ENCODE measurements around the gene NUB1.
A peak's percentile ranks its signal among the peaks of the same experiment; 100 is the strongest.

The NUB1 gene

DNA sequence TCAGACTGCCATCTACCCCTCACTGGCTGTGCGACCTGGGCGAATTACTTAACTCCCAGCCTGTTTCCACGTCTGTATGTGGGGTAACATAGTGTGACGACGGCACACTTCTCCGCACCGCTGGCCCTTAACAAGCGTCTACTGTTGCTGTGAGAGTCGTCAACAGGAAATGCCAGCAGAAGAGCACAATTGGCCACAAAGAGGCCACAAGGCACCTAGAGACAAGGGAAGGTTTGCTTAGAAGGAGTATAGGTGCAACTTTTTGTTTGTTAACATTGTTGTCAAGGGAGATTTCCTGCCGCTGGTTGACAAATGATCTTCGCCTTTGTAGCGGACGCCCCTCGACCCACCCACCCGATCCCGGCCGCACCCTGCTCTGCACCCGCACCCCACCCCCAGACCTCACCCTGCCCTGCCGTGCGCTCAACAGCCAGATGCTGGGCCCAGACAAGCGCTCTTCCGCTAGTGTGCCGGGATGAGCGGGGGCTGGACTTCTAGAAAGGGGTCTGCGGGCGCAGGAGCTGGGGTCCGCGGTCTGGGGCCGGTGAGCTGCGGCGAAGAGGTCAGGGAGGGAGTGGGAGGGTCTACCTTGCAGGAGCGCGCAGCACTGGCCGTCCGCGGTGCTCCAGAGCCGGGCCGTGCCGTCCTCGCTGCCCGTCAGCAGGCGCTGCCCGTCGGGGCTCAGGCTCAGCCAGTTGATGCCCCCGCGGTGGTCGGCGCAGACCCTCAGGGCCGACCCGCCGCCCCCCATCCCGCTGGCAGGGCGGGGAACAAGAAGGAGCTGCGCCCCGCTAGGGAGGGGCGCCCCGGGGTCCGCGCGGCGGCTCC lies 67.4 kb downstream of the NUB1 start:
- Mint-ChIP-seq H3K27me3 (ENCODE audit: low read depth) (peaks cover 56% of the 10 kb centered on the region), H3K36me3 (ENCODE audit: low read depth) (no peaks in the 10 kb centered on the region), H3K9me3 (no peaks in the 10 kb centered on the region), H3K27ac (no peak overlapping the region), H3K4me1 (ENCODE audit: low read depth) (peaks cover 7% of the 10 kb centered on the region), H3K4me3 (peak overlapping the region; percentile 48)
- no peak for DNase-seq (ENCODE audit: low spot score)

DNA sequence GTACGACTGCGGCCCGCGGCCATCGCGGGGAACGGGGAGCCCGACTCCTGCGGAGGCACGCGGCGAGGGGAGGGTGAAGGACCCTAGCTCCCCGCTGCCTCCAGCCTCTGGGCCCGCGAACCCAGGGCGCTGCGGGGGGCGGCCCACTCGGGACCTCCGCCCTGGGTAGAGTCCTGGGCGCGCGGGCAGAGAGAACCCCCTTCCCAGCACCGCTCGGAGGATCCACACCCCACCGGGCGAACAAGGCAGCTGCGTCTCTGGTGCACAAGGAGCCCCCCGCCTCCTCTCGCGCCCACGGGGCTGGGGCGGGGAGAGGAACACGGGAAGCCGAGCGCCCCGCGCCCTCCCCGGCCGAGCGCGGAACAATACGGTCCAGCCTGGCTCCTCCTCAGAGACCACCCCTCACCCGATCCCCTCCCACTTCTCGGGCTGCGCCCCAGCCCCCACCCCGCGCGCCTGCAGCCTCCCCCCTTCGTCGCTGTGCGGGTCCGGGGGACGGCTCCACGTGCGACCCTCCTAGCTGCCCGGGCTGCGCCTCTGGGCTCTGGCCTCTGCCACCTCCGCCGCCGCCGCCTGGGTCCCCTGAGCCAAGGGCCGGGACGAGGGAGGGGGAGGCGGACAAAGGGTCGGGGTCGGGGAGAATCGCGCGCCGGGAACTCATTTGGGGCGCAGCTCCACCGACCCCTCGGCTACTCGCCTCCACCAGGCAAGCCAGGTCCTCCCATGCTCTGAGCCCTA lies 68.2 kb downstream of the NUB1 start, which contains the start of gene WDR86:
WDR86 (minus strand) TSS at position 372 of the 738 bp plus-strand sequence. CDS start 449 bp downstream, outside the sequence.
- peak within 1 kb of the TSS; percentile 48 for H3K4me3 Mint-ChIP-seq
- peaks cover 61% of the 10 kb centered on the region for H3K27me3 Mint-ChIP-seq (ENCODE audit: low read depth)

DNA sequence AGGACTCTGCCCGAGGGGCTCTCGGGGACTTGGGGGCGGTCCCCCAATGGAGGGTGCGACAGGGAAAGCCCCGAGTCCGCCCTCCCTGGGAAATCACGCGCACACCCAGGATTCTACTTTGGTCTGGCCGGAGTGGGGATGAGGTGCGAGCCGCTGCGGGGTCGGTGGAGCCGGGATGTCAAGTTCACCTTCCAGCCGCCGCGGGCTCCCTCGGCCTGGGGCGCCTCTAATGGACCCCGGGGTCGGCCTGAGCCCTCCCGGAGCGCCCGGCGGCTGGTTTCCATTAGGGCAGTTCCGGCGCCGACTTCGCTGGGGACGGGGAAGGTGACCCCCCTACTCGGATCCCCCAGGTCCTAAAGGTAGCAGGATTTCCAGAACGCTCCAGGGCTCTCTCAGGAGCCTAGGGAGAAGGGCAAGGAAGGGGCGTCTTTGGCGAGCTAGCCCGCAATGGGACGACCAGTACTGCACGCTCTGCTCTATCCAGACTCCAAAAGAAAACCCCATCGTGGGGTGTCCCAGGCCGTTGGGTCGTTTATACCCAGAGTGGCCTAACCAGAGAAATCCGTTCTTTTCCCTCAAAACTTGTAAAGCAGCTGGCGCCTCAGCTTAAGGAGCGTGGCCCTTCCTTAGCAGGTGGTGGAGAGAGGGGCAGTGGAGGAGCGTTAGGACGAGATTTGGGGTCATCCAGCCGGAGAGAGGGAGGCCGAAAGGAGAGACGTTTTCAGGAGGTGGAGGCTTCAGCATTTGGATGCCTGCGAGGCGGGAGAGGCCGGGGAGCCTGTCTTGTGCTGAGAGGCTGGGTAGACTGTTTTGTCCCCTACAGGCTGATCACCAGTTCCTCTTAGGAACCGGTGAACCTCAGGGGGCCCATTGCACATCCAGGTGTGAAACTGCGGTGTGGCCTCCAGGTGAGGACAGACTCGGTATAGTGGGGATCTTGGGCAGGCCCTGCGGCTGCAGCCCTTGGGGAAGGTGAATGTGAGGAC lies 69.1 kb downstream of the NUB1 start:
- H3K9me3 Mint-ChIP-seq = no peaks in the 10 kb centered on the region
- peaks cover 9% of the 10 kb centered on the region for H3K4me1 Mint-ChIP-seq (ENCODE audit: low read depth)
- no peak overlapping the region for H3K4me3 Mint-ChIP-seq
- peaks cover 61% of the 10 kb centered on the region for H3K27me3 Mint-ChIP-seq (ENCODE audit: low read depth)
- DNase-seq (ENCODE audit: low spot score) = no peak
- no peaks in the 10 kb centered on the region for H3K36me3 Mint-ChIP-seq (ENCODE audit: low read depth)
- H3K27ac Mint-ChIP-seq = no peak overlapping the region

More for the DNA sequence above, 68.2 kb downstream of the NUB1 start, which contains the start of gene WDR86:
- Mint-ChIP-seq H3K36me3 (ENCODE audit: low read depth) (no peaks in the 10 kb centered on the region), H3K4me1 (ENCODE audit: low read depth) (peaks cover 9% of the 10 kb centered on the region), H3K9me3 (no peaks in the 10 kb centered on the region), H3K27ac (no peak within 1 kb of the TSS)
- DNase-seq (ENCODE audit: low spot score) = no peak

DNA sequence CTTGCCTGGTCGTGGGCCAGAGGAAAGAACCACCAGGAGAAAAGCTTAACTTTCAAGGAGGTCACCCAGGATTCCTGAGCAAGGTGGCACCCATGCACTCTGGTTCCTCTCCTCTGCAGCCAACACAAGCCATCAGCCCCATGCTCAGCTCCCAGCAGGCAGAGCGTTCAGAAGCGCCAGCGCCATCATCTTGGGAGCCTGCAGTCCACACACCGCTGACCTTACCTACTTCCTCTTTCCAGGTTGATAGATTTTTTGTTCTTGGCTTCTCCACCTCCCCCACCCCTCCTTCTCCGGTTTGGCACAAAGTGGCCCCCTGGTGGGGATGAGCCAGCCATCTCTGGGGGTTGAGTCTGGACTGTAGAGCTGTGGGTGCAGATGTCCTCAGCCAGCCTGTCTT lies 69.9 kb downstream of the NUB1 start:
- no peaks in the 10 kb centered on the region for H3K36me3 Mint-ChIP-seq (ENCODE audit: low read depth)
- no peak overlapping the region for H3K27ac Mint-ChIP-seq
- peaks cover 9% of the 10 kb centered on the region for H3K4me1 Mint-ChIP-seq (ENCODE audit: low read depth)
- H3K4me3 Mint-ChIP-seq = no peak overlapping the region
- H3K9me3 Mint-ChIP-seq = no peaks in the 10 kb centered on the region
- no peak for DNase-seq (ENCODE audit: low spot score)
- peaks cover 62% of the 10 kb centered on the region for H3K27me3 Mint-ChIP-seq (ENCODE audit: low read depth)

DNA sequence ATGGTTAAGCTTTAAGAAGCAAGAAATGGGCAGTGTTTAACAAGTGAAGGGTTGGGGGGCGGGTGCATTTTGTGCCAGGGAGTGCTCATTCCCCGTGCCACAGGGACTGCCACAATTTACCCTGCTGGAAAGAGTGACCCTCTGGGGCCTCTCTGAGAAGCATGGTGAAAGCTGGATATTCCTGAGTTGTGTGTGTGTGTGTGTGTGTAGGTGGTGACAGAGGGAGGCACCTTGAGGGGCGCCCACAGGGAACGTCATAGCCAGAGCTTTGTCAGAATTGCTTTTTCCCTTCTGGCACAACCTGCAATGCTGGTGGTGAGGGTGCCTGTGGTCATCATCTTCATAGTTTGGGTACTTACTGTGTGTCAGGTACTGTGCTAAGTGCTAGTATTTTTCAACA lies 70.7 kb downstream of the NUB1 start:
- H3K9me3 Mint-ChIP-seq = no peaks in the 10 kb centered on the region
- DNase-seq (ENCODE audit: low spot score) = no peak
- no peak overlapping the region for H3K27ac Mint-ChIP-seq
- no peaks in the 10 kb centered on the region for H3K36me3 Mint-ChIP-seq (ENCODE audit: low read depth)
- H3K4me3 Mint-ChIP-seq = no peak overlapping the region
- peaks cover 63% of the 10 kb centered on the region for H3K27me3 Mint-ChIP-seq (ENCODE audit: low read depth)
- peaks cover 9% of the 10 kb centered on the region for H3K4me1 Mint-ChIP-seq (ENCODE audit: low read depth)

DNA sequence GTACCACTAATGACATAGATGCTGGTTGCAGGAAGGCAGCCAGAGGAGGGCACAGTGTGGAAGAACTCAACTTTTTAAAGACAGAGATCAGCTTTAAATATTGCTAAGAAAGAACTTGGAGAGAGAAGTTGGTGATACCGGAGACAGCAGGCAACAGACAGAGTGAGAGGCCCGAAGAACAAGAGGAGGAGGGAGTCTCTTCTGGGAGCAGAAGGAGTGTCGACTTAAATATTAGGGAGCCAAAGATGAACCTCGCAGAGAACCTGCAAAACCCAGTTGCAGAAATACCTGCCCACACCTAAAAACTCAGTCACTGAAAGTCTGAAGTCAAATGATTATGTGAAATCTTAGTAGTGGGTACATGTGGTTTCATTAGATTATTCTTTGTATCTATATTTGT lies 71.6 kb downstream of the NUB1 start:
- no peak overlapping the region for H3K4me3 Mint-ChIP-seq
- H3K9me3 Mint-ChIP-seq = no peaks in the 10 kb centered on the region
- no peak overlapping the region for H3K27ac Mint-ChIP-seq
- DNase-seq (ENCODE audit: low spot score) = no peak
- no peaks in the 10 kb centered on the region for H3K36me3 Mint-ChIP-seq (ENCODE audit: low read depth)
- peaks cover 65% of the 10 kb centered on the region for H3K27me3 Mint-ChIP-seq (ENCODE audit: low read depth)
- peaks cover 9% of the 10 kb centered on the region for H3K4me1 Mint-ChIP-seq (ENCODE audit: low read depth)

DNA sequence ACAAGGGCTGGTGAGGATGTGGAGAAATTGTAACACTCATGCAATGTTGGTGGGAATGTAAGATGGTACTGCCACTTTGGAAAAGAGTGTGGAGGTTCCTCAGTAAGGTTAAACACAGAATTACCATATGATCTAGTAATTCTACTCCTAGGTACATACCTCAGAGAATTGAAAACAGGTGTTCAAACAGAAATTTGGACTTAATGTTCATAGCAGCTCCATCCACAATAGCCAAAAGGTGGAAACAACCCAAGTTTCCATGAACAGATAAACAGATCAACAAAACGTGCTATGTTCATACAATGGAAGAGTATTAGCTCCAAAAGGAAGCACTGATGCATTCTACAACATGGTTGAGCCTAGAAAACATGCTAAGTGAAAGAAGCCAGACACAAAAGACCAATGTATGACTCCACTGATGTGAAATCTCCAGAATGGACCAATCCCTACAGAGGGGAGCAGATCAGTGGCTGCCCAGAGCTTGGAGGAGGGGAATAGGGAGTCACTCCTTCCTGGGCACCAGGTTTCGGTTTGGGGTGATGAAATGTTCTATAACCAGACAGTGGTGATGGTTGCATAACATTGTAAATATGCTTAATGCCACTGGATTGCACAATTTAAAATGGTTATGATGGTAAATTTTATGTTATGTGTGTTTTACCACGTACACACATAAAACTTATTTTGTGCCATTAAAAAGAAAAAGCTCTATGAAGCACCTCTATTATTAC lies 73.9 kb downstream of the NUB1 start:
- no peak for DNase-seq (ENCODE audit: low spot score)
- H3K27ac Mint-ChIP-seq = no peak overlapping the region

DNA sequence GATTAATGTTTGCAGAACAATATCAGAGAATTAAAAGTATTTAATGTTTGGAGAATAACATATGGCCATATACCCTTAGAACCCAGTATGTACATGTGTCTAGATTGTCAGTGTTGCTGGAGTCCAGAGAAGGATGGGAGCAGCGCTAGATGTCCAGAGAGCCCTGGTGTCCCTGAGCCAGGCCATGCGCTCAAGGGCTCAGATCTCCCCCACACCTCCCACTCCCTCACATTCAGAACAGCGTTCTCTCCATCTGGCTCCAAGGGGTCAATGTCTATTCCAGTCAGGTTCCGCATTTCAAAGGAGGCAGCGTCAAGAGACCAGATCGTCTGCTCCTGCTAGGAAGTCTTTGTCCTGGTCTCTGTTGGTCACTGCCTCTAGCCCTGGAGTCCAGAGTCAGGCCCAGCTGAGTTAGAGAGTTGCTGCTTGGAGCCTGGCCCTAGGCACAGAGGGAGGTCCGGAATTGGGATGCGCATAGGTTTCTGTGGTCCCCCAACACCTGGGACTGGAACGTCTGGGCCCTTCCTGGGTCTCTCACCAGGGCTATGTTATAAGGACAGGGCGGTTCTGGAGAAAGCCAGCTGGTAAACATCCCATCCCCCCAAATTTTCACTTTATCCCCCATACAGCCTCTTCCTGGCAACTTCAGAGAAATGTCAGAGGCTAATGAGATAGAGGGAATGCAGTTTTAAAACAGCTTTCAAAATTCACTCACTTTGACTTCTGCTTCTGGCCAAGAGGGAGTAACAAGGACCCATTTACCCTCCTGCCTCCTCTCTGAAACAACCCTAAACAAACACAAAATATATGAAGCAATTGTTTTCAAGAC lies 74.7 kb downstream of the NUB1 start:
- DNase-seq (ENCODE audit: low spot score) = no peak
- H3K27ac Mint-ChIP-seq = no peak overlapping the region
- peaks cover 4% of the 10 kb centered on the region for H3K4me1 Mint-ChIP-seq (ENCODE audit: low read depth)

More for the DNA sequence above, 73.9 kb downstream of the NUB1 start:
- Mint-ChIP-seq H3K9me3 (peaks cover 3% of the 10 kb centered on the region), H3K4me3 (no peak overlapping the region), H3K4me1 (ENCODE audit: low read depth) (peaks cover 4% of the 10 kb centered on the region), H3K36me3 (ENCODE audit: low read depth) (no peaks in the 10 kb centered on the region), H3K27me3 (ENCODE audit: low read depth) (peaks cover 53% of the 10 kb centered on the region)

DNA sequence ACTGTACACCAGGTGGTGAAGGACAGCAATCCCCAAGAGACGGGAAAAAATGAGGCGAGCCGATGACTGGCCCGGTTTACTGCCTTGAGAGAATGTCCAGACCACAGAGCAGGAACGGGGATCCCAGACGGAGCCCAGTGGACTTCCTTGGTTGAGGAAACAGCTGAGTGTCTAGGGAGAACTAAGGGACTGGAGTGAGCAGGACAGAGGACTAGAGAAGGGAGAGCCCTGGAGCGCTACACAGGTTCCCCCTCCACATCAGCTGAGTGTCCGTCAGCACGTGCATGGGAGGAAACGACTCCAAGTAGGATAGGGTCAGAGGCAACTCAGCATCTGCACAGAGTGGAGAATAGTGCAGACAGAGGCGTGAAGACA lies 75.3 kb downstream of the NUB1 start:
- Mint-ChIP-seq H3K27ac (no peak overlapping the region), H3K27me3 (ENCODE audit: low read depth) (peaks cover 43% of the 10 kb centered on the region), H3K4me1 (ENCODE audit: low read depth) (peaks cover 4% of the 10 kb centered on the region), H3K36me3 (ENCODE audit: low read depth) (peaks cover 3% of the 10 kb centered on the region), H3K4me3 (no peak overlapping the region), H3K9me3 (peaks cover 7% of the 10 kb centered on the region)
- DNase-seq (ENCODE audit: low spot score) = no peak

More for the DNA sequence above, 74.7 kb downstream of the NUB1 start:
- Mint-ChIP-seq H3K9me3 (peaks cover 3% of the 10 kb centered on the region), H3K4me3 (no peak overlapping the region), H3K36me3 (ENCODE audit: low read depth) (no peaks in the 10 kb centered on the region), H3K27me3 (ENCODE audit: low read depth) (peaks cover 45% of the 10 kb centered on the region)

DNA sequence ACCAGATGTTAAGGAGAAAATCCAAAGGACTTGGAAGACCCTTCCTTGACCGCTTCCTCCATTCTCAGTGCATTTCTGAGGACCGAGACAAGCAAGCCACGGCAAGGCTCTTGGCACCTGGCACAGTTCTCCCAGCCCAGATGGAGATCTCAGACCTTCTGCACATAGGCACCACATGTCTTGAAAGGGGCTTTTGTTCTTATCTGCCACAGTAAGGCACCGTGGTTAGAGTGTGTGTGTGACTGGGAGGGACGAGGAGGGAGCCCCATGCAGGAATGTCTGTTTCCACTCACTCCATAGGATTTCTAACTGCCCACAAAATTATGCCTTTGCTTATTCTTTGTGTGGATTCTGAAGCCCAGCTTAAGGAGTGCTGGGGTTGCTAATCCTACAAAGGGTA lies 78.5 kb downstream of the NUB1 start:
- Mint-ChIP-seq H3K4me3 (no peak overlapping the region), H3K9me3 (peaks cover 12% of the 10 kb centered on the region), H3K27me3 (ENCODE audit: low read depth) (peaks cover 20% of the 10 kb centered on the region), H3K27ac (no peak overlapping the region), H3K4me1 (ENCODE audit: low read depth) (no peaks in the 10 kb centered on the region), H3K36me3 (ENCODE audit: low read depth) (peaks cover 4% of the 10 kb centered on the region)
- DNase-seq (ENCODE audit: low spot score) = no peak

DNA sequence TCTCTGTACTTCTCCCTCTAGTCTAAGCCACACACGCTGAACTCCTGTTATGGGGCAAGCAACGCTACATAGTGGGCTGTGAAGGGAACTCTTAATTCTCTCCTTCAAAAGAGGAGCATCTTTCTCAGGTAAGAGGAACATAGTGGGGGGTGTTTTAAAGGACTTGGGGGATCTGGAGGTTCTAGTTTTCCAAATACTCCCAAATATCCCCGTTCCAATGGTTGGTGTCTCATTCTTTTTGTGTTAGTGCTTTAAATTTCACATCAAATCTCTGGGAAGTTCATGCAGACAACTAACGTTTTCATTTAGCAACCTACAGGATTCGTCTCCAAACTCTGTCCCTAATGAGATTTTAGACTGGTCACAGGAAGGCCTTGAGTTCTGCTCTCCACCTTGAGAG lies 80.6 kb downstream of the NUB1 start:
- peaks cover 11% of the 10 kb centered on the region for H3K27me3 Mint-ChIP-seq (ENCODE audit: low read depth)
- no peak overlapping the region for H3K4me3 Mint-ChIP-seq
- DNase-seq (ENCODE audit: low spot score) = no peak
- no peak overlapping the region for H3K27ac Mint-ChIP-seq
- H3K4me1 Mint-ChIP-seq (ENCODE audit: low read depth) = no peaks in the 10 kb centered on the region
- H3K9me3 Mint-ChIP-seq = peaks cover 12% of the 10 kb centered on the region
- H3K36me3 Mint-ChIP-seq (ENCODE audit: low read depth) = peaks cover 4% of the 10 kb centered on the region

DNA sequence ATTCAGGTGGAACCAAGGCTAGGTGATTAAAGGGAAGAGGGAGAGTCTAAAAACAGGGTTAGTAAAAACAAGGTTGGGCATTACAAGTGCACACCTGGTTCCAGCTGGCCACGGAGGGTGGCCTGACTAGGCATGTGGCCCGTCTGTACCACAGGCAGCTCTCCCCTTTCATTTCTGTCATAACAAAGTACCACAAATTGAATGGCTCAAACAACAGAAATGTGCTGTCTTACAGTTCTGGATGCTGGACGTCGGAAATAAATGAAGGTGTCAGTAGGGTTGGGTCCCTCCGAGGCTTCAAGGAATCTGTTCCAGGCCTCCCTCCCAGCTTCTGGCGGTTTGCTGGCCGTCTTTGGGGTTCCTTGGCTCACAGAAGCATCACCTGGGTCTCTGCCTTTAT lies 81.6 kb downstream of the NUB1 start:
- DNase-seq (ENCODE audit: low spot score) = no peak
- Mint-ChIP-seq H3K27ac (no peak overlapping the region), H3K36me3 (ENCODE audit: low read depth) (peaks cover 4% of the 10 kb centered on the region), H3K4me3 (no peak overlapping the region), H3K9me3 (peaks cover 12% of the 10 kb centered on the region), H3K27me3 (ENCODE audit: low read depth) (peaks cover 7% of the 10 kb centered on the region), H3K4me1 (ENCODE audit: low read depth) (peaks cover 4% of the 10 kb centered on the region)
